Testis (tissue), 2 donors: ENCODE results near the gene RASGRP4.

Experiments used
- POLR2A ChIP-seq: fragments of 450-650 bp; IDR thresholded peaks from one replicate; pipeline ENCODE4 v1.6.1; 2017; ENCODE audit warnings: antibody characterized with exemption, mild to moderate bottlenecking, moderate library complexity
- TF ChIP-seq, protein P1 (sequence below), 3 experiments: fragments of 450-650 bp in 2 of 3; fragments of 200-600 bp in 1 of 3; sonication (generic) in 1 of 3; IDR thresholded peaks; one replicate each; pipeline ENCODE4 v1.5.1; 2016 to 2019; ENCODE audit warnings: antibody characterized with exemption in 3 of 3, mild to moderate bottlenecking in 2 of 3, moderate library complexity in 1 of 3

GRCh38 chr19:38452430-38453366 is 26.7 kb upstream of the RASGRP4 start:
- TF ChIP-seq, protein P1, sequence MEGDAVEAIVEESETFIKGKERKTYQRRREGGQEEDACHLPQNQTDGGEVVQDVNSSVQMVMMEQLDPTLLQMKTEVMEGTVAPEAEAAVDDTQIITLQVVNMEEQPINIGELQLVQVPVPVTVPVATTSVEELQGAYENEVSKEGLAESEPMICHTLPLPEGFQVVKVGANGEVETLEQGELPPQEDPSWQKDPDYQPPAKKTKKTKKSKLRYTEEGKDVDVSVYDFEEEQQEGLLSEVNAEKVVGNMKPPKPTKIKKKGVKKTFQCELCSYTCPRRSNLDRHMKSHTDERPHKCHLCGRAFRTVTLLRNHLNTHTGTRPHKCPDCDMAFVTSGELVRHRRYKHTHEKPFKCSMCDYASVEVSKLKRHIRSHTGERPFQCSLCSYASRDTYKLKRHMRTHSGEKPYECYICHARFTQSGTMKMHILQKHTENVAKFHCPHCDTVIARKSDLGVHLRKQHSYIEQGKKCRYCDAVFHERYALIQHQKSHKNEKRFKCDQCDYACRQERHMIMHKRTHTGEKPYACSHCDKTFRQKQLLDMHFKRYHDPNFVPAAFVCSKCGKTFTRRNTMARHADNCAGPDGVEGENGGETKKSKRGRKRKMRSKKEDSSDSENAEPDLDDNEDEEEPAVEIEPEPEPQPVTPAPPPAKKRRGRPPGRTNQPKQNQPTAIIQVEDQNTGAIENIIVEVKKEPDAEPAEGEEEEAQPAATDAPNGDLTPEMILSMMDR (IDR thresholded peaks at IDR 0.05), result no peak
- no peak for TF ChIP-seq POLR2A
